Bronchus fibroblast of lung (primary cell): ENCODE results near the gene GRAPL. TPM values are rescaled to one million over a fixed set of nuclear protein-coding genes. Genes with fewer than 3 reads are reported as not detected.

ENCODE experiments used
- total RNA-seq: library from RNA; depleted of rRNA; stranded (reverse); fragments of >200 nt; gene quantifications from 2 replicates; pipeline ENCODE4 v1.2.3, GENCODE V29; 2015

GRAPL gene
- total RNA-seq: 1.5 TPM in 1 of 2 replicates, not detected in the other

DNA sequence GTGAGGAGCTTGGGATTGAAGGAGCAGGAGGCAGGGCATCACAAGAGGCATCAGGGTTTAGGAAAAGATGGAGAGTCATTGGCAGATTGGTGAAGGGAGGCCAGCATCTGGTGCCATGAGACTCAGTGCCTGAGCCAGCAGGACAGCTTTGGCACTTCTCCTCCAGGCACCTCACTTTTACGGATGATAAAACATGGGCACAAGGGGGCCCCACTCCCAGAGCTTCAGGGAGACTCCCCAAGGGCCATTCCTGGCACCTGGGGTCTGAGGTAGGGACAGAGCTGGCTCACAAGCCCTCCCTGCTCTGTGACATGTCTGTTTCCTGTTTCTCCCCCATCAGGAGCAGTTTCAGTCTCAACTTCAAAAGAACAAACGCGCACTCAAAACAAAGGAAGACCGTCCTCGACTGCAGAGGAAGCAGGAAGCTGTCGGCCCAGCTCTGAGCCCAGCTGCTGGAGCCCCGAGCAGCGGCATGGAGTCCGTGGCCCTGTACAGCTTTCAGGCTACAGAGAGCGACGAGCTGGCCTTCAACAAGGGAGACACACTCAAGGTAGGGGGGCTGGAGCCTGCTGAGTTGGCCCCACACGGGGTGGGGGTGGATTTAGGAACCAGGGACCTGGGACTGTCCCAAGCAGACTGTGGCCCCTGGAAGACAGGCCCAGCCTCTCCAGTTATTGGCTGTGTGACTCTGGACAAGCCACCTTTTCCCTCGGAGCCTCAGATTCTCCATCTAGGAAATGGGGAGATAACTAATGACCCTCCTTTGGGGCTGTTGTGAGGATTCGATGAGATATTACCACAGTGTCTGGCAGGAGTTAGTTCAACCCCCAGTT is at the start of gene GRAPL:
Gene GRAPL (plus strand): TSS at position 442 of the 833 bp plus-strand sequence. CDS start 31 bp downstream, at position 473.

Other genes starting within 250 kb of the GRAPL start
- gene SLC5A10, start 175.4 kb upstream of the GRAPL start, total RNA-seq: not detected in 2 replicates
- 11.4 and 11.6 TPM in 2 replicates for gene FAM83G, start 122.8 kb upstream of the GRAPL start, total RNA-seq
- gene GRAP, start 80.6 kb upstream of the GRAPL start, total RNA-seq: under 0.01 TPM in 1 of 2 replicates, not detected in the other
- 16.0 and 16.5 TPM in 2 replicates for gene EPN2, start 109.8 kb downstream of the GRAPL start, total RNA-seq
- gene B9D1, start 235.1 kb downstream of the GRAPL start, total RNA-seq: 29.9 and 32.0 TPM in 2 replicates